HCT116 (cell line): Measurements from ENCODE around the gene LRRC32. TPM values are rescaled to one million over a fixed set of nuclear protein-coding genes. Genes with fewer than 3 reads are reported as not detected.

Experiments
- ATAC-seq: fragments of 200-7000 bp; cut with Tn5 transposase; 2 replicates; pipeline ENCODE4 v1.9.1; 2020; ENCODE audit warnings: mild to moderate bottlenecking, moderate library complexity
- BruUV-seq: library from RNA; stranded (reverse); fragments of 400-500 nt; replicated peaks from 2 replicates; lab custom pipeline; 2021; lab: Mats Ljungman, UMichigan
- CTCF ChIA-PET: fragments of 300-600 bp; sonication (Branson Sonifier 250); formaldehyde crosslinking; loops from one replicate; lab custom pipeline; 2021; ENCODE audit warnings: antibody characterized with exemption; lab: Charles Lee
- POLR2A ChIA-PET: fragments of 300-600, 350-600 bp; sonication (Branson Sonifier 250); formaldehyde crosslinking; loops from one replicate; lab custom pipeline; 2021; ENCODE audit warnings: antibody characterized with exemption; lab: Charles Lee
- RAD21 ChIA-PET, 2 experiments: fragments of 300-600 bp; sonication (Branson Sonifier 250); formaldehyde crosslinking; loops; one replicate each; lab custom pipeline; 2023; ENCODE audit warnings: low total read pairs in 2 of 2; ENCODE audit not compliant: uncharacterized antibody in 2 of 2, unreplicated experiment in 2 of 2, low non-redundant PET in 1 of 2; lab: Charles Lee
- DNase-seq: peaks from one replicate; pipeline ENCODE4 v3.0.0-alpha.2; 2010; ENCODE audit warnings: low read depth, low spot score
- H2AFZ ChIP-seq: fragments of 200-600 bp; shearing (Covaris generic), sonication (generic); 2 replicates; pipeline ENCODE4 v1.6.1; 2017; ENCODE audit warnings: low read depth, mixed run types, mixed read lengths, antibody characterized with exemption, low read length; ENCODE audit not compliant: poor library complexity, severe bottlenecking
- H3K27ac ChIP-seq: 2 replicates; pipeline ENCODE4 v1.5.1; 2012; ENCODE audit warnings: low read depth, low read length
- H3K27me3 ChIP-seq: fragments of 200-600 bp; sonication (generic); 2 replicates; pipeline ENCODE4 v1.6.1; 2016; ENCODE audit warnings: mixed run types, low read length, mixed read lengths; ENCODE audit not compliant: insufficient read depth
- H3K36me3 ChIP-seq, 2 experiments: fragments of 200-500 bp in 1 of 2; fragments of 200-600 bp in 1 of 2; sonication (Bioruptor generic) in 1 of 2; sonication (generic) in 1 of 2; 2 replicates each; pipeline versions ENCODE4 v1.5.1 to v1.6.1; 2014 to 2016; ENCODE audit warnings: low read length in 2 of 2, inconsistent platforms in 1 of 2, mixed read lengths in 1 of 2, mixed run types in 1 of 2; ENCODE audit not compliant: insufficient read depth in 2 of 2, control insufficient read depth in 1 of 2
- H3K4me1 ChIP-seq, 2 experiments: fragments of 200-600 bp in 1 of 2; sonication (generic) in 1 of 2; 2 replicates each; pipeline versions ENCODE4 v1.5.1 to v1.6.1; 2012 to 2017; ENCODE audit warnings: low read length in 2 of 2, inconsistent platforms in 1 of 2, mild to moderate bottlenecking in 1 of 2, mixed read lengths in 1 of 2, mixed run types in 1 of 2, moderate library complexity in 1 of 2; ENCODE audit not compliant: insufficient read depth in 2 of 2, control insufficient read depth in 1 of 2
- H3K4me2 ChIP-seq: fragments of 200-600 bp; sonication (generic); 2 replicates; pipeline ENCODE4 v1.6.1; 2017; ENCODE audit warnings: mixed run types, low read length, mixed read lengths
- H3K4me3 ChIP-seq, 2 experiments: fragments of 200-600 bp in 1 of 2; sonication (generic) in 1 of 2; replicated peaks in 1 of 2; 2 replicates each; pipeline ENCODE4 v1.5.1; 2011 to 2016; ENCODE audit warnings: low read length in 2 of 2, control low read depth in 1 of 2, low read depth in 1 of 2, mild to moderate bottlenecking in 1 of 2, mixed read lengths in 1 of 2, mixed run types in 1 of 2
- H3K79me2 ChIP-seq: fragments of 200-600 bp; sonication (generic); 2 replicates; pipeline ENCODE4 v1.6.1; 2017; ENCODE audit warnings: mild to moderate bottlenecking, mixed run types, low read length, moderate library complexity, mixed read lengths; ENCODE audit not compliant: insufficient read depth
- H3K9ac ChIP-seq: fragments of 200-600 bp; sonication (generic); 2 replicates; pipeline ENCODE4 v1.6.1; 2016; ENCODE audit warnings: low read length, mixed read lengths
- H3K9me2 ChIP-seq: fragments of 200-600 bp; sonication (generic), shearing (Covaris generic); 2 replicates; pipeline ENCODE4 v1.6.1; 2017; ENCODE audit warnings: mixed run types, mild to moderate bottlenecking, moderate library complexity; ENCODE audit not compliant: insufficient read depth
- H3K9me3 ChIP-seq, 2 experiments: fragments of 200-500 bp in 1 of 2; fragments of 200-600 bp in 1 of 2; sonication (Bioruptor generic) in 1 of 2; sonication (generic) in 1 of 2; 2 replicates each; pipeline ENCODE4 v1.6.1; 2014 to 2017; ENCODE audit warnings: low read length in 2 of 2, mixed read lengths in 2 of 2, inconsistent platforms in 1 of 2, low read depth in 1 of 2, mild to moderate bottlenecking in 1 of 2, mixed run types in 1 of 2, moderate library complexity in 1 of 2; ENCODE audit not compliant: control insufficient read depth in 1 of 2, insufficient read depth in 1 of 2
- H4K20me1 ChIP-seq: fragments of 200-600 bp; sonication (generic), shearing (Covaris generic); 2 replicates; pipeline ENCODE4 v1.6.1; 2017; ENCODE audit warnings: mixed run types, mild to moderate bottlenecking, moderate library complexity; ENCODE audit not compliant: insufficient read depth
- CBX3 ChIP-seq: IDR thresholded peaks from 2 replicates; pipeline ENCODE4 v1.6.1; 2012; ENCODE audit warnings: low read depth
- CEBPB ChIP-seq: IDR thresholded peaks from 2 replicates; pipeline ENCODE4 v1.6.1; 2012; ENCODE audit warnings: low read depth
- EGR1 ChIP-seq: IDR thresholded peaks from 2 replicates; pipeline ENCODE4 v1.6.1; 2012; ENCODE audit warnings: low read depth
- ELF1 ChIP-seq: IDR thresholded peaks from 2 replicates; pipeline ENCODE4 v1.6.1; 2012; ENCODE audit warnings: low read depth, borderline replicate concordance
- EZH2 ChIP-seq: fragments of 200-600 bp; sonication (generic); IDR thresholded peaks from 2 replicates; pipeline ENCODE4 v1.6.1; 2017; ENCODE audit warnings: antibody characterized with exemption, mixed run types
- FOSL1 ChIP-seq: IDR thresholded peaks from 2 replicates; pipeline ENCODE4 v1.6.1; 2012; ENCODE audit warnings: low read depth
- JUND ChIP-seq: IDR thresholded peaks from 2 replicates; pipeline ENCODE4 v1.6.1; 2012
- POLR2AphosphoS5 ChIP-seq: IDR thresholded peaks from 2 replicates; pipeline ENCODE4 v1.6.1; 2011; ENCODE audit warnings: mild to moderate bottlenecking, low read depth, low read length, moderate library complexity
- SIN3A ChIP-seq: IDR thresholded peaks from 2 replicates; pipeline ENCODE4 v1.6.1; 2012; ENCODE audit warnings: low read depth
- SRF ChIP-seq: IDR thresholded peaks from 2 replicates; pipeline ENCODE4 v1.6.1; 2012; ENCODE audit warnings: low read depth
- TCF7L2 ChIP-seq: IDR thresholded peaks from 2 replicates; pipeline ENCODE4 v1.7.0; 2011; ENCODE audit warnings: borderline replicate concordance, inconsistent platforms; ENCODE audit not compliant: insufficient read depth, insufficient read length; ENCODE audit errors: extremely low read depth
- YY1 ChIP-seq: IDR thresholded peaks from 2 replicates; pipeline ENCODE4 v1.6.1; 2011; ENCODE audit warnings: low read length, low read depth, moderate library complexity, mild to moderate bottlenecking; ENCODE audit not compliant: insufficient replicate concordance; ENCODE audit errors: extremely low read depth
- intact Hi-C: fragments of 100-400 bp; cut with micrococcal nuclease; formaldehyde crosslinking; loops from 2 replicates; pipeline ENCODE4 v1.10.0; 2022
- total RNA-seq: library from RNA; stranded (reverse); gene quantifications from one replicate; pipeline ENCODE4 v1.2.1, GENCODE V29; 2021; ENCODE audit not compliant: unreplicated experiment
- TF ChIP-seq, protein P1 (sequence below): IDR thresholded peaks from 2 replicates; pipeline ENCODE4 v1.6.1; 2012; ENCODE audit warnings: low read depth
- TF ChIP-seq, protein P2 (sequence below): IDR thresholded peaks from 2 replicates; pipeline ENCODE4 v1.6.1; 2011; ENCODE audit warnings: mild to moderate bottlenecking, low read length, moderate library complexity; ENCODE audit not compliant: insufficient replicate concordance; ENCODE audit errors: extremely low read depth
- TF ChIP-seq, protein P3 (sequence below): IDR thresholded peaks from 2 replicates; pipeline ENCODE4 v1.6.1; 2012

The LRRC32 gene
- total RNA-seq, 1 experiment from 2014 or later, result 0.54 TPM

DNA sequence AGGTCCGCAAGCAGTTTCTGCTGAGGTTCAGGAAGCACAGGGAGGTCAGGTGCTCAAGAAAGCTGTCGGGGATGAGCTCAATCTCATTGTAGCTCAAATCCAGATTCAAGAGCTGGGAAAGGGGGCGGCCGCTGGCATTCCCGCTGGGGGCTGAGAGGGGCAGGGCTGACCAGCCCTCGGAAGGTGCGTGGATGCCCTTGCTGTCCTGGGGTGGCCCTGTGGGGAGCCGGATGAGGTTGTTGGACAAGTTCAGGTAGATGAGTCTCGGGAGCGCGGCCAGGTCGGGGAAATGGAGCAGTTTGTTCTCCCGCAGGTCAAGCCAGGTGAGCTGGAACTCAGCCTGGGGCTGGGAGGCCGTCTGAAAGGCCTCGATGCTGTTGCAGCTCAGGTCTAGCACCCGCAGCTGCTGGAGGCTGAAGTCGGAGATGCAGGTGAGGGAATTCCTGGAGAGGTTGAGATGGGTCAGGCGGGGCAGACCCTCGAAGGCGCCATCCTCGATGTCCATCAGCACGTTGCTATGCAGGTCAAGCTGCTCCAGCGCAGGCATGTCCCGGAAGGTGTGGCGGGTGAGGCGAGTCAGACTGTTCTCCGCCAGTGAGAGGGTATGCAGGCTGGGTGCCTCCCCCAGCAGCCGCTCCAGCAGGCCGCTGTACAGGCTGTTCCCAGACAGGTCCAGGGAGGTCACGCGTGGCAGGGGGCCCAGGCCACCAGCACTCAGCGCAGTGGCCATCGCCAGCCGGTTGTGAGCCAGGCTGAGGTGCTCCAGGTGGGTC lies 9.8 kb downstream of the LRRC32 start:
- Histone ChIP-seq H3K4me1 (peaks cover 0 to 7% of the 10 kb centered on the region in 2 experiments; a peak in 2 of 4 replicates), H3K79me2 (no peaks in the 10 kb centered on the region), H3K27ac (no peak overlapping the region), H3K36me3 (no peaks in the 10 kb centered on the region), H3K9me3 (no peaks in the 10 kb centered on the region), H3K9ac (no peak overlapping the region), H3K9me2 (no peaks in the 10 kb centered on the region), H2AFZ (no peak overlapping the region), H3K4me3 (no peak overlapping the region), H3K27me3 (no peaks in the 10 kb centered on the region), H4K20me1 (no peaks in the 10 kb centered on the region), H3K4me2 (no peak overlapping the region)
- no TSS peak for BruUV-seq
- POLR2A ChIA-PET, result no interaction called here
- RAD21 ChIA-PET, result no interaction called here
- ATAC-seq, result no peak
- intact Hi-C loops, result no loop called here
- no peak for TF ChIP-seq JUND
- no peak for TF ChIP-seq EGR1
- TF ChIP-seq POLR2AphosphoS5, result no peak
- TF ChIP-seq EZH2, result no peak
- TF ChIP-seq YY1, result no peak
- no peak for TF ChIP-seq CEBPB
- TF ChIP-seq, protein P1, sequence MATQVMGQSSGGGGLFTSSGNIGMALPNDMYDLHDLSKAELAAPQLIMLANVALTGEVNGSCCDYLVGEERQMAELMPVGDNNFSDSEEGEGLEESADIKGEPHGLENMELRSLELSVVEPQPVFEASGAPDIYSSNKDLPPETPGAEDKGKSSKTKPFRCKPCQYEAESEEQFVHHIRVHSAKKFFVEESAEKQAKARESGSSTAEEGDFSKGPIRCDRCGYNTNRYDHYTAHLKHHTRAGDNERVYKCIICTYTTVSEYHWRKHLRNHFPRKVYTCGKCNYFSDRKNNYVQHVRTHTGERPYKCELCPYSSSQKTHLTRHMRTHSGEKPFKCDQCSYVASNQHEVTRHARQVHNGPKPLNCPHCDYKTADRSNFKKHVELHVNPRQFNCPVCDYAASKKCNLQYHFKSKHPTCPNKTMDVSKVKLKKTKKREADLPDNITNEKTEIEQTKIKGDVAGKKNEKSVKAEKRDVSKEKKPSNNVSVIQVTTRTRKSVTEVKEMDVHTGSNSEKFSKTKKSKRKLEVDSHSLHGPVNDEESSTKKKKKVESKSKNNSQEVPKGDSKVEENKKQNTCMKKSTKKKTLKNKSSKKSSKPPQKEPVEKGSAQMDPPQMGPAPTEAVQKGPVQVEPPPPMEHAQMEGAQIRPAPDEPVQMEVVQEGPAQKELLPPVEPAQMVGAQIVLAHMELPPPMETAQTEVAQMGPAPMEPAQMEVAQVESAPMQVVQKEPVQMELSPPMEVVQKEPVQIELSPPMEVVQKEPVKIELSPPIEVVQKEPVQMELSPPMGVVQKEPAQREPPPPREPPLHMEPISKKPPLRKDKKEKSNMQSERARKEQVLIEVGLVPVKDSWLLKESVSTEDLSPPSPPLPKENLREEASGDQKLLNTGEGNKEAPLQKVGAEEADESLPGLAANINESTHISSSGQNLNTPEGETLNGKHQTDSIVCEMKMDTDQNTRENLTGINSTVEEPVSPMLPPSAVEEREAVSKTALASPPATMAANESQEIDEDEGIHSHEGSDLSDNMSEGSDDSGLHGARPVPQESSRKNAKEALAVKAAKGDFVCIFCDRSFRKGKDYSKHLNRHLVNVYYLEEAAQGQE, result no peak
- TF ChIP-seq SRF, result no peak
- no peak for TF ChIP-seq SIN3A
- TF ChIP-seq, protein P2, sequence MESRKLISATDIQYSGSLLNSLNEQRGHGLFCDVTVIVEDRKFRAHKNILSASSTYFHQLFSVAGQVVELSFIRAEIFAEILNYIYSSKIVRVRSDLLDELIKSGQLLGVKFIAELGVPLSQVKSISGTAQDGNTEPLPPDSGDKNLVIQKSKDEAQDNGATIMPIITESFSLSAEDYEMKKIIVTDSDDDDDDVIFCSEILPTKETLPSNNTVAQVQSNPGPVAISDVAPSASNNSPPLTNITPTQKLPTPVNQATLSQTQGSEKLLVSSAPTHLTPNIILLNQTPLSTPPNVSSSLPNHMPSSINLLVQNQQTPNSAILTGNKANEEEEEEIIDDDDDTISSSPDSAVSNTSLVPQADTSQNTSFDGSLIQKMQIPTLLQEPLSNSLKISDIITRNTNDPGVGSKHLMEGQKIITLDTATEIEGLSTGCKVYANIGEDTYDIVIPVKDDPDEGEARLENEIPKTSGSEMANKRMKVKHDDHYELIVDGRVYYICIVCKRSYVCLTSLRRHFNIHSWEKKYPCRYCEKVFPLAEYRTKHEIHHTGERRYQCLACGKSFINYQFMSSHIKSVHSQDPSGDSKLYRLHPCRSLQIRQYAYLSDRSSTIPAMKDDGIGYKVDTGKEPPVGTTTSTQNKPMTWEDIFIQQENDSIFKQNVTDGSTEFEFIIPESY, result no peak
- no peak for TF ChIP-seq ELF1
- TF ChIP-seq CBX3, result no peak
- TF ChIP-seq, protein P3, sequence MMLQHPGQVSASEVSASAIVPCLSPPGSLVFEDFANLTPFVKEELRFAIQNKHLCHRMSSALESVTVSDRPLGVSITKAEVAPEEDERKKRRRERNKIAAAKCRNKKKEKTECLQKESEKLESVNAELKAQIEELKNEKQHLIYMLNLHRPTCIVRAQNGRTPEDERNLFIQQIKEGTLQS, result no peak
- TF ChIP-seq FOSL1, result no peak
- no peak for TF ChIP-seq TCF7L2
- CTCF ChIA-PET, result interaction anchor here (0.6 kb wide), 1 partner anchor 148 kb away, joined by 3 read pairs; no protein-coding TSS in a partner anchor
- no peak for DNase-seq
